Neuron (in vitro differentiated cells): Measurements from ENCODE around the gene SFXN3.
A peak's percentile ranks its signal among the peaks of the same experiment; 100 is the strongest.

ENCODE experiments used
- H2AFZ ChIP-seq: one replicate; pipeline ENCODE4 v1.6.1; 2013; ENCODE audit warnings: low read depth, mild to moderate bottlenecking, inconsistent platforms, low read length, moderate library complexity
- H3K27me3 ChIP-seq: one replicate; pipeline ENCODE4 v1.6.1; 2013; ENCODE audit warnings: low read length; ENCODE audit not compliant: insufficient read depth
- H3K36me3 ChIP-seq: one replicate; pipeline ENCODE4 v1.6.1; 2013; ENCODE audit warnings: low read length; ENCODE audit not compliant: insufficient read depth
- H3K4me1 ChIP-seq: one replicate; pipeline ENCODE4 v1.6.1; 2013; ENCODE audit warnings: low read length; ENCODE audit not compliant: insufficient read depth
- H3K4me3 ChIP-seq: 2 replicates; pipeline ENCODE4 v1.5.1; 2013; ENCODE audit warnings: mild to moderate bottlenecking, low read length, moderate library complexity
- H3K9me3 ChIP-seq: one replicate; pipeline ENCODE4 v1.6.1; 2013; ENCODE audit warnings: low read length

Gene SFXN3

GRCh38 chr10:101041252-101041761 lies 10.3 kb downstream of the SFXN3 start:
- Histone ChIP-seq H3K36me3 (no peaks in the 10 kb centered on the region), H3K4me3 (no peak overlapping the region), H2AFZ (no peak overlapping the region), H3K27me3 (no peaks in the 10 kb centered on the region), H3K4me1 (peaks cover 19% of the 10 kb centered on the region), H3K9me3 (no peaks in the 10 kb centered on the region)

DNA sequence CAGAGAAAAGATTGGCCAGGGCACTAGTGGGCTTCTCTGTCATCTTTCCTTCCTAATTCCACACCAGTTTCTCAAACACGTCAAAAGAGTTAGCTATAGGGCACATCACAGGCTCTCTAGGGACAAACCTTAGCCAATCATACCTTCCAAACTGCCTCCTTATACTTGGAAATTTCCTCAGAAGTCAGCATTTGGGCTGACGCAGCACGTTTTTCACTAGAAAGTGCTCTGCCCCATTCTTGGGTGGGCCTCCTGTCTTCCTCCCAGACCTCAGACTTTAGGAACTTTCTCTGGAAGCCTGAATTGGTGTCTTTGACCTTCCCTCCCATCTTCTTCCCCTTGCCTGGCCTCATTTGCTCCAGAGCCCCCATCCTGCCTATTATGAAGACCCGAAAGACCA lies 11.1 kb downstream of the SFXN3 start:
- Histone ChIP-seq H3K4me3 (peak overlapping the region; percentile 58), H3K4me1 (peaks cover 19% of the 10 kb centered on the region), H3K27me3 (no peaks in the 10 kb centered on the region), H3K9me3 (no peaks in the 10 kb centered on the region), H3K36me3 (no peaks in the 10 kb centered on the region), H2AFZ (no peak overlapping the region)

- Histone ChIP-seq H3K9me3 (no peaks in the 10 kb centered on the region), H2AFZ (peak overlapping the region; percentile 43), H3K27me3 (no peaks in the 10 kb centered on the region), H3K4me1 (peaks cover 19% of the 10 kb centered on the region), H3K4me3 (peak overlapping the region; percentile 58), H3K36me3 (no peaks in the 10 kb centered on the region)
These were observed 11.8 kb downstream of the SFXN3 start for GRCh38 chr10:101042667-101043362.

- Histone ChIP-seq H3K9me3 (no peaks in the 10 kb centered on the region), H3K27me3 (no peaks in the 10 kb centered on the region), H2AFZ (peak overlapping the region; percentile 43), H3K4me1 (peaks cover 19% of the 10 kb centered on the region), H3K4me3 (peak overlapping the region; percentile 58), H3K36me3 (no peaks in the 10 kb centered on the region)
These were observed 12.3 kb downstream of the SFXN3 start for GRCh38 chr10:101043363-101043707.

GRCh38 chr10:101044117-101044516 lies 13.1 kb downstream of the SFXN3 start:
- no peaks in the 10 kb centered on the region for H3K27me3 ChIP-seq
- no peak overlapping the region for H2AFZ ChIP-seq
- peaks cover 19% of the 10 kb centered on the region for H3K4me1 ChIP-seq
- no peaks in the 10 kb centered on the region for H3K36me3 ChIP-seq
- no peaks in the 10 kb centered on the region for H3K9me3 ChIP-seq
- H3K4me3 ChIP-seq: peak overlapping the region; percentile 58

- H3K4me3 ChIP-seq: no peak overlapping the region
- H3K36me3 ChIP-seq: no peaks in the 10 kb centered on the region
- H3K9me3 ChIP-seq: no peaks in the 10 kb centered on the region
- H2AFZ ChIP-seq: no peak overlapping the region
- H3K4me1 ChIP-seq: peaks cover 19% of the 10 kb centered on the region
- no peaks in the 10 kb centered on the region for H3K27me3 ChIP-seq
These were observed 15.6 kb downstream of the SFXN3 start for GRCh38 chr10:101046332-101047238.

- H3K9me3 ChIP-seq: no peaks in the 10 kb centered on the region
- no peaks in the 10 kb centered on the region for H3K27me3 ChIP-seq
- H3K36me3 ChIP-seq: no peaks in the 10 kb centered on the region
- H3K4me3 ChIP-seq: no peak overlapping the region
- no peak overlapping the region for H2AFZ ChIP-seq
- H3K4me1 ChIP-seq: peaks cover 14% of the 10 kb centered on the region
These were observed 16.2 kb downstream of the SFXN3 start for GRCh38 chr10:101047268-101047667.

GRCh38 chr10:101047961-101048892 lies 17.2 kb downstream of the SFXN3 start:
- no peaks in the 10 kb centered on the region for H3K27me3 ChIP-seq

DNA sequence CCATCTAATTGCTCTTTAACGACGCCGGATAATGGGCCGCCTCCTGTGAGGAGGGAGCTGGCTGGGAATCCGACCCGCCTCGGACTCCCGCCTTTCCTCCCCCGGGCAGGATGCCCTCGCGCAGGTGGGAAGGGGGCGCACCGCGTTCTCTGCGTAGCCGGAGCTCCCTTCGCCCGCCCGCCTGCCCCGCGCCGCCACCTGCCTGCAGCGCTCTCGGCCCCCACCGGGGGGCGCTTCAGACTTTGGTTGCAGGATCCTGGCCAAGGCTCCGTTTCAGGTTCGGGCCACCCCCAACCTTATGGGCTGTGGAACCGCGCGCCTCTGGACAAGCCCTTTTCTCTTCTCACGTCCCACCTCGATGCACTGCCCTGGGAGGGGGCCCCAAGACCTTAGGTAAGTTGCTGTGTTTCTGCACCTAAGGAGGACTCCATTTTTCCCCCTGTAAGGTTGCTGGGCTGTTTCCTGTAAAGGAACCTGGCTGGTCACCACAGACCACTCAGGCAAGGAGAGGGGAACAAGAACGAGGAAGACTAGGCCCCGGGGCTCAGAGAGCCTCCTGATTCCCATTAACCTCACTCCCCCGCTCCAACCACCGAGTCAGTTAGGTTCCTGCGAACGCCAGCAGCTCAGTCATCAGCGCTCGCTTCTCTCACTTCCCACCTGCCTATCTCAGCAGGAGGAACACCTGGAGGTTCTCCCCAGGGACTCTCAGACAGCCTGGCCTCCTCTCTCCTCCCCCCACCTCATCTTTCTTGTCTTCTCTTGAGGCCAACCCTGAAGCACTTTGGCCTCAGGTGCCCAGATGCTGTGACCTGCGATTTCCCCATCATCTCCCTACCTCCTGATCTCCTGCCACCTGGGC lies 19.4 kb downstream of the SFXN3 start:
- no peaks in the 10 kb centered on the region for H3K27me3 ChIP-seq
- no peaks in the 10 kb centered on the region for H3K36me3 ChIP-seq
- no peaks in the 10 kb centered on the region for H3K9me3 ChIP-seq
- no peaks in the 10 kb centered on the region for H3K4me1 ChIP-seq
- H3K4me3 ChIP-seq: no peak overlapping the region
- H2AFZ ChIP-seq: no peak overlapping the region

More at GRCh38 chr10:101047961-101048892, 17.2 kb downstream of the SFXN3 start:
- Histone ChIP-seq H3K9me3 (no peaks in the 10 kb centered on the region), H3K4me1 (peaks cover 9% of the 10 kb centered on the region), H2AFZ (no peak overlapping the region), H3K4me3 (no peak overlapping the region), H3K36me3 (no peaks in the 10 kb centered on the region)

DNA sequence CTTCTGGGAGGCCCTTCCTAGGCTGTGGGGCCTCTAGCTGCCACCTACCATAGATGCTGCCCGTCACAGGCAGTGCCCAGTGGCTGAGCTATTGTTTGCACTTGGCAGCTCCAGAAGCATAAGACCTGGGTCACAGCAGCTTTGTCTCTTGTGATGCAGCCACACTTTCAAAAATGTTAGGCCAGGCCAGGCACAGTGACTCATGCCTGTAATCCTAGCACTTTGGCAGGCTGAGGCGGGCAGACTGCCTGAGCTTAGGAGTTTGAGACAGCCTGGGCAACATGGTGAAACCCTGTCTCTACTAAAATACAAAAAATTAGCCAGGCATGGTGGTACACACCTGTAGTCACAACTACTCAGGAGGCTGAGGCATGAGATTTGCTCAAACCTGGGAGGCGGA lies 21.3 kb downstream of the SFXN3 start:
- no peaks in the 10 kb centered on the region for H3K4me1 ChIP-seq
- no peak overlapping the region for H3K4me3 ChIP-seq
- H3K9me3 ChIP-seq: no peaks in the 10 kb centered on the region
- H3K36me3 ChIP-seq: no peaks in the 10 kb centered on the region
- H2AFZ ChIP-seq: no peak overlapping the region
- H3K27me3 ChIP-seq: no peaks in the 10 kb centered on the region

DNA sequence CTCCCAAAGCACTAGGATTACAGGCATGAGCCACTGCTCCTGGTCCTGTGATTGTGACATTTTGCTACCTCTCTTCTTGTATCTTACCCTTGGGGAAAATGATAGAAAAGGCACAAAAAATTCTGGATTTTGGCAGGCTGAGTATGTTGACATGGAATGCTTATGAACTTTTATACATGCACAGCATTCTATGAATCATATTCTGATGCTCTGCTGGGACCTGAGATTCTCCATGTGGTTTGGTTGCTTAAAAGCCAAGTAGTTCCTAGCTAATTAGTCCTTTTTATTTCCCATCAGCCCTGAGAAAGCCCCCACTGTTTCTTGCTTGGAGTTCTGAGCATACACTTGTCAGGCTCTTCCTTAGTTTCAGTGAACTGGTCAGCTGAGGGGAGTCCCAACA lies 22.5 kb downstream of the SFXN3 start:
- Histone ChIP-seq H3K4me1 (no peaks in the 10 kb centered on the region), H3K36me3 (no peaks in the 10 kb centered on the region), H3K4me3 (no peak overlapping the region), H3K27me3 (no peaks in the 10 kb centered on the region), H2AFZ (no peak overlapping the region), H3K9me3 (no peaks in the 10 kb centered on the region)

- H3K4me3 ChIP-seq: no peak overlapping the region
- no peaks in the 10 kb centered on the region for H3K27me3 ChIP-seq
- H3K4me1 ChIP-seq: peaks cover 3% of the 10 kb centered on the region
- no peak overlapping the region for H2AFZ ChIP-seq
- H3K36me3 ChIP-seq: no peaks in the 10 kb centered on the region
- H3K9me3 ChIP-seq: no peaks in the 10 kb centered on the region
These were observed 23.3 kb downstream of the SFXN3 start for GRCh38 chr10:101054351-101054750.
